GM12878 (cell line): ENCODE data around the gene C17orf113. TPM values are rescaled to one million over a fixed set of nuclear protein-coding genes. Genes with fewer than 3 reads are reported as not detected.
A peak's percentile ranks its signal among the peaks of the same experiment; 100 is the strongest.

Experiments
- BRCA1 ChIP-seq: IDR thresholded peaks from 2 replicates; pipeline ENCODE4 v1.6.1; 2011; ENCODE audit warnings: low read depth, low read length, improper control_type of control experiment
- CBX5 ChIP-seq: sonication (generic); IDR thresholded peaks from 2 replicates; pipeline ENCODE4 v1.6.1; 2016; ENCODE audit warnings: low read depth, moderate library complexity, mild to moderate bottlenecking, inconsistent platforms
- CREB1 ChIP-seq: IDR thresholded peaks from 2 replicates; pipeline ENCODE4 v1.6.1; 2012; ENCODE audit warnings: low read depth, mild to moderate bottlenecking, inconsistent platforms
- FOXM1 ChIP-seq: IDR thresholded peaks from 2 replicates; pipeline ENCODE4 v1.6.1; 2012; ENCODE audit warnings: low read depth, mild to moderate bottlenecking, inconsistent platforms, low read length, moderate library complexity
- GABPA ChIP-seq: IDR thresholded peaks from 2 replicates; pipeline ENCODE4 v1.6.1; 2014; ENCODE audit warnings: antibody characterized with exemption, low read depth, mild to moderate bottlenecking, inconsistent platforms
- HCFC1 ChIP-seq: fragments of 150-350 bp; IDR thresholded peaks from 2 replicates; pipeline ENCODE4 v1.6.1; 2014; ENCODE audit warnings: low read length
- MTA2 ChIP-seq: fragments of 450-650 bp; IDR thresholded peaks from 2 replicates; pipeline ENCODE4 v1.6.1; 2016; ENCODE audit warnings: low read depth, mild to moderate bottlenecking, moderate library complexity
- MXI1 ChIP-seq: fragments of 150-350 bp; IDR thresholded peaks from 2 replicates; pipeline ENCODE4 v1.6.1; 2011; ENCODE audit warnings: low read depth, mild to moderate bottlenecking, inconsistent platforms, low read length, improper control_type of control experiment
- MYC ChIP-seq: IDR thresholded peaks from 2 replicates; pipeline ENCODE4 v1.6.1; 2011; ENCODE audit warnings: mild to moderate bottlenecking, low read length, moderate library complexity, inconsistent platforms; ENCODE audit not compliant: insufficient read depth, insufficient replicate concordance, insufficient read length, severe bottlenecking
- NFXL1 ChIP-seq: fragments of 450-650 bp; IDR thresholded peaks from 2 replicates; pipeline ENCODE4 v1.6.1; 2017; ENCODE audit warnings: antibody characterized with exemption, mild to moderate bottlenecking, borderline replicate concordance
- NR2C1 ChIP-seq: fragments of 450-650 bp; IDR thresholded peaks from 2 replicates; pipeline ENCODE4 v1.6.1; 2017; ENCODE audit warnings: antibody characterized with exemption, mild to moderate bottlenecking, moderate library complexity
- SIN3A ChIP-seq: IDR thresholded peaks from 2 replicates; pipeline ENCODE4 v1.6.1; 2012; ENCODE audit warnings: low read depth, low read length, improper control_type of control experiment
- SMAD5 ChIP-seq: IDR thresholded peaks from 2 replicates; pipeline ENCODE4 v1.6.1; 2016; ENCODE audit warnings: antibody characterized with exemption, low read depth
- SMC3 ChIP-seq: IDR thresholded peaks from 2 replicates; pipeline ENCODE4 v1.6.1; 2011; ENCODE audit warnings: low read length, improper control_type of control experiment, borderline replicate concordance
- SREBF2 ChIP-seq: IDR thresholded peaks from 2 replicates; pipeline ENCODE4 v1.6.1; 2012; ENCODE audit warnings: mild to moderate bottlenecking, low read length
- SUZ12 ChIP-seq: fragments of 200-600 bp; sonication (generic); IDR thresholded peaks from one replicate; pipeline ENCODE4 v1.6.1; 2018; ENCODE audit warnings: antibody characterized with exemption, mild to moderate bottlenecking; ENCODE audit not compliant: unreplicated experiment
- ZNF217 ChIP-seq: fragments of 450-650 bp; IDR thresholded peaks from 2 replicates; pipeline ENCODE4 v1.6.1; 2017; ENCODE audit warnings: antibody characterized with exemption, mild to moderate bottlenecking
- polyA plus RNA-seq, 11 experiments: library from polyadenylated mRNA; depleted of rRNA in 4 of 11; unstranded in 6 of 11; stranded (reverse) in 5 of 11; fragments of >200 nt; fragmentation: Nextera tagmentation in 4 of 11; fragmentation: Illumina TruSeq in 1 of 11; extraction: Ambion mirVana in 4 of 11; extraction: Trizol in 1 of 11; gene quantifications; 1 replicate in 1 of 11; 2 replicates in 10 of 11; pipeline versions ENCODE4 v1.2.1 to v1.2.3, GENCODE V29; 2011 to 2016; ENCODE audit warnings: inconsistent platforms in 2 of 11, missing spikeins in 2 of 11, low read depth in 1 of 11
- total RNA-seq, 4 experiments: library from RNA; depleted of rRNA in 3 of 4; stranded (reverse); fragments of >200 nt in 3 of 4; fragmentation: Illumina TruSeq in 1 of 4; extraction: Trizol in 1 of 4; gene quantifications; 2 replicates each; pipeline versions ENCODE4 v1.2.1 to v1.2.3, GENCODE V29; 2013 to 2021
- TF ChIP-seq, protein P1 (sequence below): IDR thresholded peaks from 2 replicates; pipeline ENCODE4 v1.6.1; 2012; ENCODE audit warnings: improper control_type of control experiment, low read depth, low read length; ENCODE audit not compliant: insufficient replicate concordance
- TF ChIP-seq, protein P2 (sequence below): IDR thresholded peaks from 2 replicates; pipeline ENCODE4 v1.6.1; 2012; ENCODE audit warnings: low read depth, low read length, improper control_type of control experiment
- TF ChIP-seq, protein P3 (sequence below): IDR thresholded peaks from 2 replicates; pipeline ENCODE4 v1.6.1; 2012; ENCODE audit warnings: low read depth, low read length, improper control_type of control experiment
- TF ChIP-seq, protein P4 (sequence below): IDR thresholded peaks from 2 replicates; pipeline ENCODE4 v1.6.1; 2011; ENCODE audit warnings: borderline replicate concordance, low read depth, mild to moderate bottlenecking, moderate library complexity, low read length; ENCODE audit not compliant: insufficient read depth, poor library complexity, severe bottlenecking
- TF ChIP-seq, protein P5 (sequence below): IDR thresholded peaks from 2 replicates; pipeline ENCODE4 v1.6.1; 2011; ENCODE audit warnings: low read depth, mild to moderate bottlenecking, low read length, moderate library complexity, borderline replicate concordance; ENCODE audit errors: extremely low read depth

The C17orf113 gene
- total and polyA plus RNA-seq, 10 of the 15 experiments (the other 5 are each of a cell fraction or from before 2014, with no cell fraction given) = 0.03 to 0.17 (median 0.08) TPM; not detected in 3

DNA sequence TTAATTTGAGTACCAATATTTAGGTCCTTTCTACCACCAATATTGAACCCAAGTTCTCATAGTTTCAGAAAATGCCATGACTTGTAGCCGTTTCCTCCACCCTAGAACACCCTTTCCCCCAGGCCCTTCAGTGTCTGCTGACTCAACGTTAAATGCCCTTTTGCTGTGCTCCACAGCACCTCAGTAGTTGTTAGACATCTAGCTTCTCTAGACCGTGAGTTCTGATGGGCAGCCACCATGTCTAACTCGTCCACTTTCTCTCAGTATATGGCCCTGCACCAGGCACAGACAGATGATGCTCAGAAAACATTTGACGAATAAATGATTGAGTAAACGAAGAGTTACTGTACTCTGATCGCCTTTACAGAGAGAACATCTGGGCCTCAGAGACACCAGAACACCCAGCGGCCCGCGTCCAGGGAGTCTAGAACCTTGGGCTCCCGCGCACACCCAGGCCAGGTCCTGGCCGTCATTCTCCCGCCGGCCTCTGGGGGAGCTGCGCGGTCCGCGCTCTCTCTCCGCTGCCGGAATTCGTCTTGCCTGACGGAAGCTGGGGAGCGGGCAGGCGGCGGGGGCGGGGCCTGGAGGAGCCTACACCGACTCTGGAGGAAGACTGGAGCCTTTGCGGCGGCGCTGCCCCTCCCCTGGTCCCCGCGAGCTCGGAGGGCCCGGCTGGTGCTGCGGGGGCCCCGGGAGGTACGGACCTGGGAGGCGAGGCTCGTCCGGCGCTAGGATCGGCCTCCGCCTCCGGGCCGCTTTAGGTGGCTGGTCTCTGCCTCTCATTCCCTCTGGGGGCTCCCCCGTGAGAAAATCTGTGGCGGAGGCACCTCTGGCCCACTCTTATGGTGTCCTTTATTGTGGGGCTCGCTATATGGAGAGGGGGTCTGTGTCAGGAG lies 30.6 kb downstream of the C17orf113 start, which contains the start of gene NKIRAS2 (continued):
- TF ChIP-seq, protein P1, sequence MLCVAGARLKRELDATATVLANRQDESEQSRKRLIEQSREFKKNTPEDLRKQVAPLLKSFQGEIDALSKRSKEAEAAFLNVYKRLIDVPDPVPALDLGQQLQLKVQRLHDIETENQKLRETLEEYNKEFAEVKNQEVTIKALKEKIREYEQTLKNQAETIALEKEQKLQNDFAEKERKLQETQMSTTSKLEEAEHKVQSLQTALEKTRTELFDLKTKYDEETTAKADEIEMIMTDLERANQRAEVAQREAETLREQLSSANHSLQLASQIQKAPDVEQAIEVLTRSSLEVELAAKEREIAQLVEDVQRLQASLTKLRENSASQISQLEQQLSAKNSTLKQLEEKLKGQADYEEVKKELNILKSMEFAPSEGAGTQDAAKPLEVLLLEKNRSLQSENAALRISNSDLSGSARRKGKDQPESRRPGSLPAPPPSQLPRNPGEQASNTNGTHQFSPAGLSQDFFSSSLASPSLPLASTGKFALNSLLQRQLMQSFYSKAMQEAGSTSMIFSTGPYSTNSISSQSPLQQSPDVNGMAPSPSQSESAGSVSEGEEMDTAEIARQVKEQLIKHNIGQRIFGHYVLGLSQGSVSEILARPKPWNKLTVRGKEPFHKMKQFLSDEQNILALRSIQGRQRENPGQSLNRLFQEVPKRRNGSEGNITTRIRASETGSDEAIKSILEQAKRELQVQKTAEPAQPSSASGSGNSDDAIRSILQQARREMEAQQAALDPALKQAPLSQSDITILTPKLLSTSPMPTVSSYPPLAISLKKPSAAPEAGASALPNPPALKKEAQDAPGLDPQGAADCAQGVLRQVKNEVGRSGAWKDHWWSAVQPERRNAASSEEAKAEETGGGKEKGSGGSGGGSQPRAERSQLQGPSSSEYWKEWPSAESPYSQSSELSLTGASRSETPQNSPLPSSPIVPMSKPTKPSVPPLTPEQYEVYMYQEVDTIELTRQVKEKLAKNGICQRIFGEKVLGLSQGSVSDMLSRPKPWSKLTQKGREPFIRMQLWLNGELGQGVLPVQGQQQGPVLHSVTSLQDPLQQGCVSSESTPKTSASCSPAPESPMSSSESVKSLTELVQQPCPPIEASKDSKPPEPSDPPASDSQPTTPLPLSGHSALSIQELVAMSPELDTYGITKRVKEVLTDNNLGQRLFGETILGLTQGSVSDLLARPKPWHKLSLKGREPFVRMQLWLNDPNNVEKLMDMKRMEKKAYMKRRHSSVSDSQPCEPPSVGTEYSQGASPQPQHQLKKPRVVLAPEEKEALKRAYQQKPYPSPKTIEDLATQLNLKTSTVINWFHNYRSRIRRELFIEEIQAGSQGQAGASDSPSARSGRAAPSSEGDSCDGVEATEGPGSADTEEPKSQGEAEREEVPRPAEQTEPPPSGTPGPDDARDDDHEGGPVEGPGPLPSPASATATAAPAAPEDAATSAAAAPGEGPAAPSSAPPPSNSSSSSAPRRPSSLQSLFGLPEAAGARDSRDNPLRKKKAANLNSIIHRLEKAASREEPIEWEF = no peak
- TF ChIP-seq, protein P2, sequence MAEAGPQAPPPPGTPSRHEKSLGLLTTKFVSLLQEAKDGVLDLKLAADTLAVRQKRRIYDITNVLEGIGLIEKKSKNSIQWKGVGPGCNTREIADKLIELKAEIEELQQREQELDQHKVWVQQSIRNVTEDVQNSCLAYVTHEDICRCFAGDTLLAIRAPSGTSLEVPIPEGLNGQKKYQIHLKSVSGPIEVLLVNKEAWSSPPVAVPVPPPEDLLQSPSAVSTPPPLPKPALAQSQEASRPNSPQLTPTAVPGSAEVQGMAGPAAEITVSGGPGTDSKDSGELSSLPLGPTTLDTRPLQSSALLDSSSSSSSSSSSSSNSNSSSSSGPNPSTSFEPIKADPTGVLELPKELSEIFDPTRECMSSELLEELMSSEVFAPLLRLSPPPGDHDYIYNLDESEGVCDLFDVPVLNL = no peak
- TF ChIP-seq BRCA1 = no peak
- peak; percentile 93 for TF ChIP-seq GABPA
- no peak for TF ChIP-seq SREBF2
- peak; percentile 57; the same call in 1 of the 2 replicates for TF ChIP-seq SMAD5
- no peak for TF ChIP-seq CBX5
- no peak for TF ChIP-seq SMC3
- TF ChIP-seq SUZ12 = no peak
- peak; percentile 65 for TF ChIP-seq CREB1
- TF ChIP-seq, protein P3, sequence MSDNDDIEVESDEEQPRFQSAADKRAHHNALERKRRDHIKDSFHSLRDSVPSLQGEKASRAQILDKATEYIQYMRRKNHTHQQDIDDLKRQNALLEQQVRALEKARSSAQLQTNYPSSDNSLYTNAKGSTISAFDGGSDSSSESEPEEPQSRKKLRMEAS = peak; percentile 39; the same call in 1 of the 2 replicates
- TF ChIP-seq NR2C1 = no peak
- TF ChIP-seq HCFC1 = peak; percentile 73
- TF ChIP-seq NFXL1 = no peak
- no peak for TF ChIP-seq FOXM1
- TF ChIP-seq MXI1 = no peak
- TF ChIP-seq ZNF217 = no peak
- TF ChIP-seq MTA2 = no peak
- no peak for TF ChIP-seq SIN3A
- TF ChIP-seq MYC = no peak
- TF ChIP-seq, protein P4, sequence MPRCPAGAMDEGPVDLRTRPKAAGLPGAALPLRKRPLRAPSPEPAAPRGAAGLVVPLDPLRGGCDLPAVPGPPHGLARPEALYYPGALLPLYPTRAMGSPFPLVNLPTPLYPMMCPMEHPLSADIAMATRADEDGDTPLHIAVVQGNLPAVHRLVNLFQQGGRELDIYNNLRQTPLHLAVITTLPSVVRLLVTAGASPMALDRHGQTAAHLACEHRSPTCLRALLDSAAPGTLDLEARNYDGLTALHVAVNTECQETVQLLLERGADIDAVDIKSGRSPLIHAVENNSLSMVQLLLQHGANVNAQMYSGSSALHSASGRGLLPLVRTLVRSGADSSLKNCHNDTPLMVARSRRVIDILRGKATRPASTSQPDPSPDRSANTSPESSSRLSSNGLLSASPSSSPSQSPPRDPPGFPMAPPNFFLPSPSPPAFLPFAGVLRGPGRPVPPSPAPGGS = no peak
- TF ChIP-seq, protein P5, sequence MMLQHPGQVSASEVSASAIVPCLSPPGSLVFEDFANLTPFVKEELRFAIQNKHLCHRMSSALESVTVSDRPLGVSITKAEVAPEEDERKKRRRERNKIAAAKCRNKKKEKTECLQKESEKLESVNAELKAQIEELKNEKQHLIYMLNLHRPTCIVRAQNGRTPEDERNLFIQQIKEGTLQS = no peak
